Kidney (tissue), 14 donors: ENCODE measurements around the gene NCLN. TPM values are rescaled to one million over a fixed set of nuclear protein-coding genes. Genes with fewer than 3 reads are reported as not detected.

Experiments used
- DNase-seq, 5 donors: peaks; one replicate each; pipeline ENCODE4 v3.0.0-alpha.2; 2013 to 2020
- FAIRE-seq: peaks from 2 replicates; lab custom pipeline; 2012; peaks lifted over from hg19 to GRCh38; lab: Jason Lieb, UNC
- H3K27ac ChIP-seq, 2 donors: one replicate each; pipeline ENCODE4 v1.7.0; 2013; ENCODE audit warnings: low read depth in 2 of 2, low read length in 2 of 2, inconsistent platforms in 1 of 2
- H3K27me3 ChIP-seq: one replicate; pipeline ENCODE4 v1.7.1; 2013; ENCODE audit warnings: low read length, inconsistent platforms; ENCODE audit not compliant: control insufficient read depth, insufficient read depth
- H3K36me3 ChIP-seq, 3 donors: one replicate each; pipeline versions ENCODE4 v1.7.0 to v1.7.1; 2013; ENCODE audit warnings: low read length in 3 of 3, control low read depth in 1 of 3, inconsistent platforms in 1 of 3; ENCODE audit not compliant: insufficient read depth in 3 of 3, control insufficient read depth in 2 of 3
- H3K4me1 ChIP-seq, 3 donors: one replicate each; pipeline versions ENCODE4 v1.7.0 to v1.7.1; 2013; ENCODE audit warnings: low read length in 3 of 3, inconsistent platforms in 1 of 3, low read depth in 1 of 3; ENCODE audit not compliant: control insufficient read depth in 2 of 3, insufficient read depth in 2 of 3
- H3K4me3 ChIP-seq, 3 donors: one replicate each; pipeline versions ENCODE4 v1.7.0 to v1.8.1; 2013; ENCODE audit warnings: low read length in 3 of 3, control low read depth in 1 of 3, inconsistent platforms in 1 of 3
- H3K9ac ChIP-seq, 3 donors: one replicate each; pipeline versions ENCODE4 v1.7.0 to v1.7.1; 2013; ENCODE audit warnings: low read length in 3 of 3, control low read depth in 1 of 3, inconsistent platforms in 1 of 3
- H3K9me3 ChIP-seq, 3 donors: one replicate each; pipeline versions ENCODE4 v1.7.0 to v1.7.1; 2013; ENCODE audit warnings: low read length in 3 of 3, control low read depth in 1 of 3, inconsistent platforms in 1 of 3; ENCODE audit not compliant: control insufficient read depth in 2 of 3, insufficient read depth in 1 of 3
- intact Hi-C: fragments of 100-400 bp; cut with DNase I; formaldehyde crosslinking; loops from one replicate; pipeline ENCODE4 v1.11.1; 2022
- polyA plus RNA-seq: library from polyadenylated mRNA; stranded (reverse); fragments of 350-450 nt; fragmentation: Illumina TruSeq; extraction: RNeasy Lipid Tissue Mini Kit (QIAGEN cat#74804); gene quantifications from one replicate; pipeline ENCODE4 v1.2.3, GENCODE V29; 2014; ENCODE audit warnings: low read depth, low replicate concordance; ENCODE audit not compliant: insufficient read depth
- total RNA-seq: library from RNA; stranded (reverse); fragmentation: NEBNext Ultra II Directional; extraction: Animal tissue kit (Norgen Biotek cat#: 25700); gene quantifications from one replicate; pipeline ENCODE4 v1.2.1, GENCODE V29; 2021
- TF ChIP-seq, protein P1 (sequence below): IDR thresholded peaks from 3 replicates; pipeline ENCODE4 v1.5.1; 2012; ENCODE audit warnings: mild to moderate bottlenecking, moderate library complexity, borderline replicate concordance; ENCODE audit not compliant: insufficient read depth; ENCODE audit errors: extremely low read depth
- donor health status: control.
- donor health status: control.
- donor health status: control.
- donor health status: control.
- donor health status: control.
- donor health status: DM: yes; HTN: yes; CAD: no.
- donor health status: Normal renal cell carcinoma (clear cell type).

Gene NCLN
- total and polyA plus RNA-seq, 2 donors from 2014 or later, result 43.3 to 63.2 TPM

DNA sequence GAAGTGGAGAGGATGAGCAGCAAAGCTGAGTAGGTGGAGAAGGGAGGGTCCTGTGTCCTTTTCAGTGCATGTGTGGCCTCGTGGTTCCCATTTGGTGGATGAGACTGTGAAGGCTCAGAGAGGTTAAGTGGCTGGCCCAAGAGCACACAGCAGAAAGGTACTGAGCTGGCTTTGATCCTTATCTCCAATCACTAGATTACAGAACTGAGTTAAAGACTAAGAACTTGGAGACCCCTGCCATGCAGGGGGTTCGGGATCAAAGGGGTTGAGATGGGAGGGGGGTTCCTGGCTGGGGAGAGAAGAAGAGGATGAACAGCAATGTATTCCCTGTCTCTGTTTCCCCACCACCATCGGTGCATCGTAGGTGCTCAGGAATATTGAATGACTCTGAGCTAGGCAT is 50.5 kb downstream of the NCLN start:
- intact Hi-C loops, result no loop called here
- no peak for DNase-seq
- no peak for FAIRE-seq
- Histone ChIP-seq H3K9me3 (no peaks in the 10 kb centered on the region), H3K36me3 (no peaks in the 10 kb centered on the region), H3K9ac (no peak overlapping the region), H3K4me1 (no peaks in the 10 kb centered on the region), H3K27me3 (no peaks in the 10 kb centered on the region), H3K4me3 (no peak overlapping the region), H3K27ac (no peak overlapping the region)
- TF ChIP-seq, protein P1, sequence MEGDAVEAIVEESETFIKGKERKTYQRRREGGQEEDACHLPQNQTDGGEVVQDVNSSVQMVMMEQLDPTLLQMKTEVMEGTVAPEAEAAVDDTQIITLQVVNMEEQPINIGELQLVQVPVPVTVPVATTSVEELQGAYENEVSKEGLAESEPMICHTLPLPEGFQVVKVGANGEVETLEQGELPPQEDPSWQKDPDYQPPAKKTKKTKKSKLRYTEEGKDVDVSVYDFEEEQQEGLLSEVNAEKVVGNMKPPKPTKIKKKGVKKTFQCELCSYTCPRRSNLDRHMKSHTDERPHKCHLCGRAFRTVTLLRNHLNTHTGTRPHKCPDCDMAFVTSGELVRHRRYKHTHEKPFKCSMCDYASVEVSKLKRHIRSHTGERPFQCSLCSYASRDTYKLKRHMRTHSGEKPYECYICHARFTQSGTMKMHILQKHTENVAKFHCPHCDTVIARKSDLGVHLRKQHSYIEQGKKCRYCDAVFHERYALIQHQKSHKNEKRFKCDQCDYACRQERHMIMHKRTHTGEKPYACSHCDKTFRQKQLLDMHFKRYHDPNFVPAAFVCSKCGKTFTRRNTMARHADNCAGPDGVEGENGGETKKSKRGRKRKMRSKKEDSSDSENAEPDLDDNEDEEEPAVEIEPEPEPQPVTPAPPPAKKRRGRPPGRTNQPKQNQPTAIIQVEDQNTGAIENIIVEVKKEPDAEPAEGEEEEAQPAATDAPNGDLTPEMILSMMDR, result no peak

DNA sequence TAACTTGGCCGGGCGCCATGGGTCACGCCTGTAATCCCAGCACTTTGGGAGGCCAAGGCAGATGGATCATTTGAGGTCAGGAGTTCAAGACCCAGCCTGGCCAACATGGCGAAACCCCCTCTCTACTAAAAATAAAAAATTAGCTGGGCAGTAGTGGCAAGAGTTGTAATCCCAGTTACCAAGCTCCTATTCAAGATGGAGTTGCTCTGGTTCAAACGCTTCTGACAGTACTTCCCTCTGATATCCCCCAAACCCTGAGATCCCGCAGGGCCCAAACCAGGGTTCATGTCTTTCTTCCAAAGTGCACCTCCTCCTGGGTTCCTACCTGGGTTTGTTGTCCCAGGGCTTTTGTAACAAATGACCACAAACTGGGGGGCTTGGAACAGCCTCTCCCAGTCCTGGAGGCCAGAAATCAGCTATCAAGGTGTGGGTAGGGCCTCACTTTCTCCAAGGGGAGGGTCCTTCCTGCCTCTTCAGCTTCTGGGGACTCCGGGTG is 52.4 kb downstream of the NCLN start:
- intact Hi-C loops, result no loop called here
- H3K27ac ChIP-seq, result no peak overlapping the region
- no peaks in the 10 kb centered on the region for H3K36me3 ChIP-seq
- no peaks in the 10 kb centered on the region for H3K27me3 ChIP-seq
- H3K4me3 ChIP-seq, result no peak overlapping the region
- no peak for FAIRE-seq
- TF ChIP-seq, protein P1, result no peak
- no peak overlapping the region for H3K9ac ChIP-seq
- no peaks in the 10 kb centered on the region for H3K9me3 ChIP-seq
- DNase-seq, result no peak
- H3K4me1 ChIP-seq, result no peaks in the 10 kb centered on the region

DNA sequence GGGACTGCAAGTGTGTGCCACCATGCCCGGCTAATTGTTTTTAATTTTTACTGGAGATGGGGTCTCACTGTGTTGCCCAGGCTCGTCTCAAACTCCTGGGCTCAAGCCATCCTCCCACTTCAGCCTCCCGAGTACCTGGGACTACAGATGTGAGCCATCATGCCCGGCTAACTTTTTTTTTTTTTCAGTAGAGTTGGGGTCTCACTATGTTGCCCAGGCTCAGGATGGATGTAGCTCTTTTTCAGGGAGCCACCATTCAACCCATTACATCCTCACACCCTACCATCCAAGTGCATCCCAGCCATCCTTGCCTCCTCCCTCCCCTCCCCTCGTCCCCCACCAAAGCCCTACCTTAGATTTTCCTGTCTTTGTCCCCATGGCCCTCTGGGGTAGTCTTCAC is 53.6 kb downstream of the NCLN start:
- intact Hi-C loops, result no loop called here
- Histone ChIP-seq H3K4me1 (no peaks in the 10 kb centered on the region), H3K36me3 (no peaks in the 10 kb centered on the region), H3K27ac (no peak overlapping the region), H3K9me3 (no peaks in the 10 kb centered on the region), H3K4me3 (no peak overlapping the region), H3K27me3 (no peaks in the 10 kb centered on the region), H3K9ac (no peak overlapping the region)
- DNase-seq, result no peak
- TF ChIP-seq, protein P1, result no peak
- no peak for FAIRE-seq
